A549 (cell line): Measurements from ENCODE around the gene SPPL3.

Source experiments
- CHD2 ChIP-seq: fragments of 150-350 bp; IDR thresholded peaks from 2 replicates; pipeline ENCODE4 v1.6.1; 2014; ENCODE audit warnings: low read length; ENCODE audit not compliant: partially characterized antibody
- ELK1 ChIP-seq: fragments of 150-350 bp; IDR thresholded peaks from 2 replicates; pipeline ENCODE4 v1.6.1; 2014; ENCODE audit warnings: low read depth, mild to moderate bottlenecking, low read length
- EP300 ChIP-seq, 2 experiments: fragments of >200 bp; sonication (Bioruptor Twin); formaldehyde crosslinking; IDR thresholded peaks; 2 replicates in 1 of 2; 3 replicates in 1 of 2; pipeline ENCODE4 v1.6.1; 2016 to 2017
- ESRRA ChIP-seq: fragments of 150-350 bp; IDR thresholded peaks from 2 replicates; pipeline ENCODE4 v1.6.1; 2014; ENCODE audit warnings: mild to moderate bottlenecking, low read length, borderline replicate concordance
- JUN ChIP-seq, 2 experiments: fragments of >200 bp; sonication (Bioruptor Twin); formaldehyde crosslinking; IDR thresholded peaks; 2 replicates in 1 of 2; 3 replicates in 1 of 2; pipeline ENCODE4 v1.6.1; 2016 to 2017
- JUNB ChIP-seq: fragments of >200 bp; sonication (Bioruptor Twin); formaldehyde crosslinking; IDR thresholded peaks from 2 replicates; pipeline ENCODE4 v1.6.1; 2016
- MAX ChIP-seq: IDR thresholded peaks from 2 replicates; pipeline ENCODE4 v1.6.1; 2012
- POLR2A ChIP-seq: IDR thresholded peaks from 2 replicates; pipeline ENCODE4 v1.6.1; 2012; ENCODE audit warnings: mild to moderate bottlenecking, low read length
- RFX5 ChIP-seq: fragments of 450-650 bp; IDR thresholded peaks from 2 replicates; pipeline ENCODE4 v1.7.1; 2014; ENCODE audit warnings: antibody characterized with exemption, mild to moderate bottlenecking, moderate library complexity
- RNF2 ChIP-seq: fragments of 200-600 bp; sonication (generic); IDR thresholded peaks from 2 replicates; pipeline ENCODE4 v1.6.1; 2016; ENCODE audit warnings: low read depth, mild to moderate bottlenecking, antibody characterized with exemption, moderate library complexity, borderline replicate concordance
- TF ChIP-seq, protein P1 (sequence below): fragments of >200 bp; sonication (Bioruptor Twin); formaldehyde crosslinking; IDR thresholded peaks from 3 replicates; pipeline ENCODE4 v1.5.1; 2016
- TF ChIP-seq, protein P2 (sequence below): fragments of 200-600 bp; sonication (generic); IDR thresholded peaks from 2 replicates; pipeline ENCODE4 v1.6.1; 2016; ENCODE audit warnings: antibody characterized with exemption, mild to moderate bottlenecking, moderate library complexity

DNA sequence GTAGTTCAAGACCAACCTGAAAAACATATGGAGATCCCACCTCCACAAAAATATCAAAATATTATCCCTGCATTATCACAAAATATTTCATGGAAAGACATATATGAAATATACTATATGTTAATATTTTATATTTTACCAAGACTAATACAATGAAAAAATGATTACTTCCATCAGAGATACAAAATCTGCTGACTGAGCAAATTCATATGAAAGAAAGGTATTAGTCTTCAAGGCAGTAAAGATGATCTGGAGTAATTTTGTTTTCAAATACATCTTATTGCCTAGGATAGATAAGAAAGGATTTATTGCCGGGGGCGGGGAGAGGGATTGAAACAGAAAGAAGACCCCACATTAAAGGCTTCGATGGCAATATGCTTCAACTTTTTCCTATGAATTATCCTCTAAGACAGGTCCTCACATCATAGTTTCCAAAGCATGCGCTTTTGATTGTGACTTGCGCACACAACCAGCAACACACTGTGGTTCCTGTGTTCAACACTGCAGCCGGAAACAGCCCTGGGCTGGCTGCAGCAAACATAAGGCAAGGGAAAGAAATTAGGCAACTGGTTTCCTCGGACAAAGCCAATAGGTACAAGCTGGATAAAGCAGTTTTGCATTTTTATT, 83.2 kb downstream of the SPPL3 start:
- TF ChIP-seq EP300 (IDR thresholded peaks at IDR 0.05) (no peak), MAX (no peak), RNF2 (no peak), ESRRA (no peak), POLR2A (no peak), JUN (IDR thresholded peaks at IDR 0.05) (no peak), CHD2 (no peak), RFX5 (no peak), ELK1 (no peak), JUNB (no peak)
- TF ChIP-seq, protein P1, sequence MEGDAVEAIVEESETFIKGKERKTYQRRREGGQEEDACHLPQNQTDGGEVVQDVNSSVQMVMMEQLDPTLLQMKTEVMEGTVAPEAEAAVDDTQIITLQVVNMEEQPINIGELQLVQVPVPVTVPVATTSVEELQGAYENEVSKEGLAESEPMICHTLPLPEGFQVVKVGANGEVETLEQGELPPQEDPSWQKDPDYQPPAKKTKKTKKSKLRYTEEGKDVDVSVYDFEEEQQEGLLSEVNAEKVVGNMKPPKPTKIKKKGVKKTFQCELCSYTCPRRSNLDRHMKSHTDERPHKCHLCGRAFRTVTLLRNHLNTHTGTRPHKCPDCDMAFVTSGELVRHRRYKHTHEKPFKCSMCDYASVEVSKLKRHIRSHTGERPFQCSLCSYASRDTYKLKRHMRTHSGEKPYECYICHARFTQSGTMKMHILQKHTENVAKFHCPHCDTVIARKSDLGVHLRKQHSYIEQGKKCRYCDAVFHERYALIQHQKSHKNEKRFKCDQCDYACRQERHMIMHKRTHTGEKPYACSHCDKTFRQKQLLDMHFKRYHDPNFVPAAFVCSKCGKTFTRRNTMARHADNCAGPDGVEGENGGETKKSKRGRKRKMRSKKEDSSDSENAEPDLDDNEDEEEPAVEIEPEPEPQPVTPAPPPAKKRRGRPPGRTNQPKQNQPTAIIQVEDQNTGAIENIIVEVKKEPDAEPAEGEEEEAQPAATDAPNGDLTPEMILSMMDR, result no peak
- TF ChIP-seq, protein P2, sequence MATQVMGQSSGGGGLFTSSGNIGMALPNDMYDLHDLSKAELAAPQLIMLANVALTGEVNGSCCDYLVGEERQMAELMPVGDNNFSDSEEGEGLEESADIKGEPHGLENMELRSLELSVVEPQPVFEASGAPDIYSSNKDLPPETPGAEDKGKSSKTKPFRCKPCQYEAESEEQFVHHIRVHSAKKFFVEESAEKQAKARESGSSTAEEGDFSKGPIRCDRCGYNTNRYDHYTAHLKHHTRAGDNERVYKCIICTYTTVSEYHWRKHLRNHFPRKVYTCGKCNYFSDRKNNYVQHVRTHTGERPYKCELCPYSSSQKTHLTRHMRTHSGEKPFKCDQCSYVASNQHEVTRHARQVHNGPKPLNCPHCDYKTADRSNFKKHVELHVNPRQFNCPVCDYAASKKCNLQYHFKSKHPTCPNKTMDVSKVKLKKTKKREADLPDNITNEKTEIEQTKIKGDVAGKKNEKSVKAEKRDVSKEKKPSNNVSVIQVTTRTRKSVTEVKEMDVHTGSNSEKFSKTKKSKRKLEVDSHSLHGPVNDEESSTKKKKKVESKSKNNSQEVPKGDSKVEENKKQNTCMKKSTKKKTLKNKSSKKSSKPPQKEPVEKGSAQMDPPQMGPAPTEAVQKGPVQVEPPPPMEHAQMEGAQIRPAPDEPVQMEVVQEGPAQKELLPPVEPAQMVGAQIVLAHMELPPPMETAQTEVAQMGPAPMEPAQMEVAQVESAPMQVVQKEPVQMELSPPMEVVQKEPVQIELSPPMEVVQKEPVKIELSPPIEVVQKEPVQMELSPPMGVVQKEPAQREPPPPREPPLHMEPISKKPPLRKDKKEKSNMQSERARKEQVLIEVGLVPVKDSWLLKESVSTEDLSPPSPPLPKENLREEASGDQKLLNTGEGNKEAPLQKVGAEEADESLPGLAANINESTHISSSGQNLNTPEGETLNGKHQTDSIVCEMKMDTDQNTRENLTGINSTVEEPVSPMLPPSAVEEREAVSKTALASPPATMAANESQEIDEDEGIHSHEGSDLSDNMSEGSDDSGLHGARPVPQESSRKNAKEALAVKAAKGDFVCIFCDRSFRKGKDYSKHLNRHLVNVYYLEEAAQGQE, result no peak
